CD14-positive monocyte (primary cell): ENCODE results near the gene OLFM3. TPM values are rescaled to one million over a fixed set of nuclear protein-coding genes. Genes with fewer than 3 reads are reported as not detected.

Experiments
- DNase-seq, 3 donors: peaks; one replicate each; pipeline ENCODE4 v3.0.0-alpha.2; 2011 to 2022
- H2AFZ ChIP-seq: 2 replicates; pipeline ENCODE4 v1.6.0; 2012; ENCODE audit warnings: mild to moderate bottlenecking, low read depth, low read length, inconsistent platforms; ENCODE audit not compliant: insufficient read depth, poor library complexity, severe bottlenecking
- H3K27ac ChIP-seq, 2 donors: 1 replicate in 1 of 2; 2 replicates in 1 of 2; pipeline ENCODE4 v1.5.1; 2012 to 2013; ENCODE audit warnings: low read length in 2 of 2, control low read depth in 1 of 2, inconsistent platforms in 1 of 2, low read depth in 1 of 2, mild to moderate bottlenecking in 1 of 2
- H3K27me3 ChIP-seq, 2 donors: one replicate each; pipeline versions ENCODE4 v1.6.0 to v1.6.1; 2011 to 2013; ENCODE audit warnings: low read length in 2 of 2; ENCODE audit not compliant: control insufficient read depth in 2 of 2, insufficient read depth in 2 of 2
- H3K36me3 ChIP-seq, 2 donors: replicated peaks in 1 of 2; 1 replicate in 1 of 2; 2 replicates in 1 of 2; pipeline versions ENCODE4 v1.5.1 to v1.6.1; 2012 to 2013; ENCODE audit warnings: low read length in 2 of 2, control low read depth in 1 of 2, inconsistent platforms in 1 of 2, mild to moderate bottlenecking in 1 of 2; ENCODE audit not compliant: insufficient read depth in 2 of 2, control insufficient read depth in 1 of 2
- H3K4me1 ChIP-seq, 2 donors: 1 replicate in 1 of 2; 2 replicates in 1 of 2; pipeline versions ENCODE4 v1.5.1 to v1.6.1; 2012 to 2013; ENCODE audit warnings: low read length in 2 of 2, control low read depth in 1 of 2, inconsistent platforms in 1 of 2, mild to moderate bottlenecking in 1 of 2, moderate library complexity in 1 of 2; ENCODE audit not compliant: insufficient read depth in 2 of 2, control insufficient read depth in 1 of 2
- H3K4me2 ChIP-seq: replicated peaks from 2 replicates; pipeline ENCODE3; 2012; ENCODE audit warnings: low read length, moderate library complexity, mild to moderate bottlenecking; ENCODE audit not compliant: poor library complexity, severe bottlenecking; ENCODE audit errors: extremely low read depth
- H3K4me3 ChIP-seq, 3 experiments: fragments of 200-600 bp in 1 of 3; sonication (generic) in 1 of 3; replicated peaks in 1 of 3; 1 replicate in 2 of 3; 2 replicates in 1 of 3; pipeline ENCODE4 v1.5.1; 2011 to 2013; ENCODE audit warnings: low read length in 3 of 3, mild to moderate bottlenecking in 3 of 3, control low read depth in 2 of 3, low read depth in 2 of 3, inconsistent platforms in 1 of 3, moderate library complexity in 1 of 3
- H3K79me2 ChIP-seq: 2 replicates; pipeline ENCODE4 v1.6.0; 2012; ENCODE audit warnings: mild to moderate bottlenecking, control low read depth, inconsistent platforms, low read length, moderate library complexity; ENCODE audit not compliant: insufficient read depth
- H3K9ac ChIP-seq: 2 replicates; pipeline ENCODE4 v1.6.0; 2017; ENCODE audit warnings: low read length, mild to moderate bottlenecking; ENCODE audit not compliant: insufficient read depth, poor library complexity, severe bottlenecking
- H3K9me3 ChIP-seq, 2 donors: replicated peaks in 1 of 2; 1 replicate in 1 of 2; 2 replicates in 1 of 2; pipeline versions ENCODE4 v1.5.1 to v1.6.1; 2012 to 2013; ENCODE audit warnings: low read length in 2 of 2, control low read depth in 1 of 2; ENCODE audit not compliant: control insufficient read depth in 1 of 2, insufficient read depth in 1 of 2
- H4K20me1 ChIP-seq: 2 replicates; pipeline ENCODE4 v1.6.0; 2012; ENCODE audit warnings: mild to moderate bottlenecking, low read length, control low read depth, moderate library complexity; ENCODE audit not compliant: insufficient read depth
- H3K27ac Mint-ChIP-seq, 7 donors: one replicate each; pipeline ENCODE4 v1.8.0; 2020; ENCODE audit warnings: mild to moderate bottlenecking in 7 of 7, mixed read lengths in 7 of 7, moderate library complexity in 6 of 7, inconsistent platforms in 2 of 7
- H3K27me3 Mint-ChIP-seq, 3 donors: one replicate each; pipeline ENCODE4 v1.8.0; 2021 to 2022; ENCODE audit warnings: low read depth in 3 of 3, mild to moderate bottlenecking in 3 of 3, mixed read lengths in 3 of 3, moderate library complexity in 3 of 3, inconsistent platforms in 1 of 3
- H3K36me3 Mint-ChIP-seq, 2 donors: one replicate each; pipeline ENCODE4 v1.8.0; 2020; ENCODE audit warnings: mixed read lengths in 2 of 2, inconsistent platforms in 1 of 2, mild to moderate bottlenecking in 1 of 2
- H3K4me1 Mint-ChIP-seq: one replicate; pipeline ENCODE4 v1.8.0; 2020; ENCODE audit warnings: mild to moderate bottlenecking, mixed read lengths
- H3K4me3 Mint-ChIP-seq, 2 donors: one replicate each; pipeline ENCODE4 v1.8.0; 2020; ENCODE audit warnings: mild to moderate bottlenecking in 2 of 2, mixed read lengths in 2 of 2, moderate library complexity in 1 of 2
- H3K9me3 Mint-ChIP-seq, 7 donors: one replicate each; pipeline ENCODE4 v1.8.0; 2020 to 2022; ENCODE audit warnings: mixed read lengths in 7 of 7, mild to moderate bottlenecking in 6 of 7, moderate library complexity in 6 of 7, inconsistent platforms in 2 of 7
- WGBS: methylation state at CpG from one replicate; pipeline ENCODE4 v1.1.5; 2013; ENCODE audit warnings: missing lambda C conversion rate; ENCODE audit not compliant: insufficient coverage; 5-methylcytosine and 5-hydroxymethylcytosine counted together
- intact Hi-C, 2 donors: fragments of 100-400 bp; cut with micrococcal nuclease; formaldehyde crosslinking; loops; one replicate each; pipeline versions ENCODE4 v1.15.0 to v1.15.1; 2023
- polyA plus RNA-seq, 3 donors: library from polyadenylated mRNA; depleted of rRNA in 1 of 3; unstranded in 2 of 3; stranded (reverse) in 1 of 3; fragments of 300-500 nt in 2 of 3; fragments of >200 nt in 1 of 3; fragmentation: Illumina TruSeq in 2 of 3; gene quantifications; 1 replicate in 2 of 3; 2 replicates in 1 of 3; pipeline ENCODE4 v1.2.3, GENCODE V29; 2012 to 2021
- TF ChIP-seq, protein P1 (sequence below): fragments of 200-600 bp; IDR thresholded peaks from one replicate; pipeline ENCODE4 v1.8.0; 2022; ENCODE audit warnings: antibody characterized with exemption, mild to moderate bottlenecking

Gene OLFM3
- polyA plus RNA-seq, 3 donors: not detected

DNA sequence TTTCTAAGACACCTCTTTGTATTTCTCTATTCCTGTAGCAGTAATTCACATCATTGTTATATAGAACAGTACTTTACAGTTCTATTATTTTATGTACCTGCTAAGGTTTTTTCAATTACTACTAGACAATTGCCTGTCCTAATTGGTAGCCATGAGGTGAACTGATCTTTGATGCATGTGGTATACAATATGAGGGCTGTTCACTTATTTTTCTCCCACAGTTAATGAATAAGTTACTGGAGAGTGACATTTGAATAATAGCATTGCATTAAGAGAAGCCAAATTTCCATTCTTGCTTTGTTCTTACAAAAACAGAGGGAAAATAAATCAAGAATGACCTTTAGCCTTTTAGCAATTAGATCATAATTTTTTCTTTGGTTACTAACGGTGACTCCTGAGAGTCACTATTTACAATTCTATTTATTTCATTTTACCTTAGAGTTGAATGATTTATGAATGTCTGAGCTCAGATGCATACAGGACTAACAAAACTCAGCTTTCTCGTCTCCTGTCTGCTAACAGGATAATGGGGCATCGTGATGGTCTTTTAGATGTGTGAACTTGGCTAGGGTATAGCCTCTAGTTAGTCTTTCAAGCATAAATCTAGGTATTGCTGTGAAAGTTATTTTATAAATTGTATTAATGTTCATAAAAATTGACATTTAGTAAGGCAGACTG lies 54.1 kb downstream of the OLFM3 start:
- no peaks in the 10 kb centered on the region for H3K36me3 Mint-ChIP-seq
- no peaks in the 10 kb centered on the region for H4K20me1 ChIP-seq
- no peaks in the 10 kb centered on the region for H3K27me3 Mint-ChIP-seq
- no peaks in the 10 kb centered on the region for H3K4me1 Mint-ChIP-seq
- H3K27me3 ChIP-seq: no peaks in the 10 kb centered on the region
- H2AFZ ChIP-seq: no peak overlapping the region
- DNase-seq: no peak
- H3K9me3 ChIP-seq: no peaks in the 10 kb centered on the region
- H3K27ac ChIP-seq: no peak overlapping the region
- H3K4me3 ChIP-seq: no peak overlapping the region
- no peak overlapping the region for H3K4me2 ChIP-seq
- H3K9me3 Mint-ChIP-seq: peaks cover 0 to 2% (median 0%) of the 10 kb centered on the region in 7 donors
- intact Hi-C loops: no loop called here
- no peaks in the 10 kb centered on the region for H3K36me3 ChIP-seq
- H3K9ac ChIP-seq: no peak overlapping the region
- TF ChIP-seq, protein P1, sequence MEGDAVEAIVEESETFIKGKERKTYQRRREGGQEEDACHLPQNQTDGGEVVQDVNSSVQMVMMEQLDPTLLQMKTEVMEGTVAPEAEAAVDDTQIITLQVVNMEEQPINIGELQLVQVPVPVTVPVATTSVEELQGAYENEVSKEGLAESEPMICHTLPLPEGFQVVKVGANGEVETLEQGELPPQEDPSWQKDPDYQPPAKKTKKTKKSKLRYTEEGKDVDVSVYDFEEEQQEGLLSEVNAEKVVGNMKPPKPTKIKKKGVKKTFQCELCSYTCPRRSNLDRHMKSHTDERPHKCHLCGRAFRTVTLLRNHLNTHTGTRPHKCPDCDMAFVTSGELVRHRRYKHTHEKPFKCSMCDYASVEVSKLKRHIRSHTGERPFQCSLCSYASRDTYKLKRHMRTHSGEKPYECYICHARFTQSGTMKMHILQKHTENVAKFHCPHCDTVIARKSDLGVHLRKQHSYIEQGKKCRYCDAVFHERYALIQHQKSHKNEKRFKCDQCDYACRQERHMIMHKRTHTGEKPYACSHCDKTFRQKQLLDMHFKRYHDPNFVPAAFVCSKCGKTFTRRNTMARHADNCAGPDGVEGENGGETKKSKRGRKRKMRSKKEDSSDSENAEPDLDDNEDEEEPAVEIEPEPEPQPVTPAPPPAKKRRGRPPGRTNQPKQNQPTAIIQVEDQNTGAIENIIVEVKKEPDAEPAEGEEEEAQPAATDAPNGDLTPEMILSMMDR: no peak
- no peaks in the 10 kb centered on the region for H3K4me1 ChIP-seq
- no peaks in the 10 kb centered on the region for H3K79me2 ChIP-seq
- H3K27ac Mint-ChIP-seq: no peak overlapping the region
- WGBS: no CpG with 5 or more reads among the region's 3 CpGs
- H3K4me3 Mint-ChIP-seq: no peak overlapping the region

DNA sequence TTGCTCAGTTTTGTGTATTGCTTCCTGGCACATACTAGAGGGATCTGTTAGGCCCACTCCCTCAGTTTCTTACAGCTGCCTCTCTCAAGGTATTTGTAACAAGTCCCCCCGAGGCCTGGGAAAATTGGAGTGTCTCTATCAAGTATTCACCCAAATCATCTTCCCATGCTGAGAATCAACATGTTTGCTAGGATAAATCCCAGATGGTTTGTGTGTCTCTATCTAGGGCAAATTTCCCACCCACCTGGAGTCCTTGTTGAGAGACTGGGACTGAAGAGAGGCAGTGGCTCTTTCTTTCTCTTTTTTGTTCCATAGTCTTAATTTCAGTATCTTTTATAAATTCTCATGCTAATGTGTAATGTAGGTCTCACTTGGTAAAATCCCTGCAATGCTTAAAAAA lies 58.0 kb downstream of the OLFM3 start:
- H3K4me3 Mint-ChIP-seq: no peak overlapping the region
- TF ChIP-seq, protein P1: no peak
- H3K9me3 Mint-ChIP-seq: peaks cover 0 to 5% (median 0%) of the 10 kb centered on the region in 7 donors

More for the DNA sequence above, 58.0 kb downstream of the OLFM3 start:
- WGBS: no CpG with 5 or more reads among the region's 1 CpG
- H3K4me1 Mint-ChIP-seq: no peaks in the 10 kb centered on the region
- no peaks in the 10 kb centered on the region for H3K27me3 Mint-ChIP-seq
- no peaks in the 10 kb centered on the region for H3K36me3 Mint-ChIP-seq
- no peak overlapping the region for H3K27ac Mint-ChIP-seq
- Histone ChIP-seq H3K4me3 (no peak overlapping the region), H3K27ac (no peak overlapping the region), H4K20me1 (no peaks in the 10 kb centered on the region), H3K4me2 (no peak overlapping the region), H3K9me3 (no peaks in the 10 kb centered on the region), H3K4me1 (no peaks in the 10 kb centered on the region), H3K27me3 (no peaks in the 10 kb centered on the region), H3K36me3 (no peaks in the 10 kb centered on the region), H3K79me2 (no peaks in the 10 kb centered on the region), H2AFZ (no peak overlapping the region), H3K9ac (no peak overlapping the region)
- DNase-seq: no peak
- intact Hi-C loops: no loop called here
